DMS53 treated with DMSO at 0.1 percent for 48 hours (cell line): ENCODE measurements around the gene MSX1.
A peak's percentile ranks its signal among the peaks of the same experiment; 100 is the strongest.

Experiments used
- DNase-seq: peaks from one replicate; lab custom pipeline; 2025; ENCODE audit not compliant: unreplicated experiment; lab: John Stamatoyannopoulos, UW

The MSX1 gene

DNA sequence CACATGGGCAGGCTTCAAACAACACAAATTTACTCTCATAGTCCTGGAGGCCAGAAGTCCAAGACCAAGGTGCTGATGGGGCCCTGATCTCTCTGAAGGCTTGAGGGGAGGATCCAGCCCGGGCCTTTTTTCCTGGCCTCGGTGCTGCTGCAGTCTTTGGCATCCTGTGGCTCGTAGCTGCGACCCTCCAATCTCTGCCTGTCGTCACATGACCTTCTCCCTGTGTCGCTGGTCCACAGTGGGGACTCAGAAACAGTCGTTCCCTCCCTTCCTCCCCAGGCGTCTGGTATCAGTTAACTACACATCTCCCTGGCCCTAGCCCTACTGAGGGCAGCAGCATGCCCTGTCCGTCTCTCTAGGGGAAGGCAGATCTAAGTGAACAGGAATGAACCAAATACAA lies 19.1 kb upstream of the MSX1 start:
- DNase-seq: no peak

GRCh38 chr4:4841156-4841555 lies 18.3 kb upstream of the MSX1 start:
- DNase-seq: no peak

GRCh38 chr4:4842476-4843441 lies 16.7 kb upstream of the MSX1 start:
- DNase-seq: no peak

DNA sequence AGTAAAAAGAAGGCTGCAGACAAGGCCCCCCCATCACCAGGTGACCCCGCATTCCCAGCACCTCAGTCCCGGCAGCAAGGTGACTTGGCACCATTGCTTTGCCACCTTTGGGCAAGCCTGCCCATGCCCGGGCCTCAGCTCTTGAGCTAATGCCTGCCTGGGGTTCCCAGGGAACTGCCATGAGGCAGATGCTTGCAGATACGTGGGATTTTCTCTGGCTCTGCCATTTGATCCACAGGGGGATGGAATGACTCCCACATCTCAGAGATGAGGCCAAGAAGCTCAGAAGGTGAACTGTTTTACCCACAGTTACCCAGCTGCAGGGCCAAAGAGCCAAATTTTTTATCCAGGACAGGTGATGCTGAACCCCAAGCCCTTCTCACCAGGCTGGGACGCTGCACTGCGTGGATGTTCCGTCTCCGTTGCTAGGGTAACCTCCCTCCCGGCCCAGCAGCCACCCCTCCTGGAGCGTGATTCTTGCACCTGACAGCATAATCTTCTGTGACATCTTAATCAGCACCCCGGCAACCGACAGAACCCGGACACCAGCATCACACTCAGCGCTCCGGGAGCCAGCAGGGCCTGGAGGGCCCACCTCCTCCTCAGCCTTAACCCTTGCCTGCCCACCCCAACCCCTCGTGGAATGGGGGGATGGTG lies 15.7 kb upstream of the MSX1 start:
- DNase-seq: no peak

DNA sequence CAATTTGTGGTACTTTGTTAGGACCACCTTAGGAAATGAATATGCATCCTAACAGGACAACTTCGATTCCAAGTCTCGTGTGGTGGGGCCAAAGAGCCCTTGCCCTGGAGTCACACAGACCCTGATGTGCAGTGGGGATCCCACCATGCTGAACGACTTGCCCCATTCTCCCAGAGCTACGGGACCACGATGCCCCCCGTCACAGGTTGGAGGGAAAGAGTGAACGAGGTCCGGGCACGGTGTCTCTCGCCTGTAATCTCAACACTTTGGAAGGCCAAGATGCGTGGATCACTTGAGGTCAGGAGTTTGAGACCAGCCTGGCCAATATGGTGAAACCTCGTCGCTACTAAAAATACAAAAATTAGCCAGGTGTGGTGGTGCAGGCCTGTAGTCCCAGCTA lies 14.4 kb upstream of the MSX1 start:
- DNase-seq: no peak

DNA sequence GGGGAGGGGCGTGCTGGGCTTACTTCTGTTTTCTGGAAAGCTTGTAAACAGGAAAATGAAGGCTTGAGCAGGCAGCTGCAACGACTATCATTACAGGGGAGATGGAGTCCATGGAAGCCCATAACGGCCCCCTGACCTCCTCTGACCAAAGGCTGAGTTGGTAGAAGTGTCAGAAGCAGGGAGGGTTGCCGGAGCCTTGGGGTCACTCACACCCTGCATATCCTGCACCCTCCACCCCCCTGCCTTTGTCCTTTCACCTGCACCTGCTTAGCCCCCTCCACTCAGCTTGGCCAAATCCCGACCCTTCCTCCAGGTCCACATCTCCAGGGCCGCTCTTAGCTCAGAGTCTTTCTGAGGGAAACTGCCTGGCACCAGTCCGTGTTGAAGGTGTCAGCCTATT lies 12.5 kb upstream of the MSX1 start:
- no peak for DNase-seq

DNA sequence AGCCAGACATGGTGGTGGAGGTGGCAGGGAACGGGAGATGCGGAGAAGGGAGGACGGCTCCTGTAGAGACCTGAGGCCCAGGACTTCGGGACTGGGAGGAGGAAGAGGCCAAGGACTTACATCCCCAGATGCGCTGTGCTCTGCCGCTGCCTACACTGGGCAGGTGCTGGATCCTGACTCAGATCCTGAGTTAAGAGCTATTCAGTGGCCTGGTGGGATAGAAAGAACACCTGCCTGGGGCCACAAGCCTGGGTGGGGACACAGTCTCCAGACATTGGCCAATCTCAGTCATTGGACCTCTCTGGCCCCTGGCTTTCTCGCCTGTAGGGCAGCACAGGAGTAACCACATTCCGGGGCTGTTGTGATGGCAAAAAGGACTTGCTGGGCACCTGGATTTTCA lies 10.9 kb upstream of the MSX1 start:
- DNase-seq: no peak

GRCh38 chr4:4849106-4849505 lies 10.4 kb upstream of the MSX1 start:
- no peak for DNase-seq

- no peak for DNase-seq
Observed at GRCh38 chr4:4849524-4850193, 9.8 kb upstream of the MSX1 start.

- no peak for DNase-seq
Observed at GRCh38 chr4:4851081-4851480, 8.4 kb upstream of the MSX1 start.

GRCh38 chr4:4851906-4852305 lies 7.6 kb upstream of the MSX1 start:
- no peak for DNase-seq

DNA sequence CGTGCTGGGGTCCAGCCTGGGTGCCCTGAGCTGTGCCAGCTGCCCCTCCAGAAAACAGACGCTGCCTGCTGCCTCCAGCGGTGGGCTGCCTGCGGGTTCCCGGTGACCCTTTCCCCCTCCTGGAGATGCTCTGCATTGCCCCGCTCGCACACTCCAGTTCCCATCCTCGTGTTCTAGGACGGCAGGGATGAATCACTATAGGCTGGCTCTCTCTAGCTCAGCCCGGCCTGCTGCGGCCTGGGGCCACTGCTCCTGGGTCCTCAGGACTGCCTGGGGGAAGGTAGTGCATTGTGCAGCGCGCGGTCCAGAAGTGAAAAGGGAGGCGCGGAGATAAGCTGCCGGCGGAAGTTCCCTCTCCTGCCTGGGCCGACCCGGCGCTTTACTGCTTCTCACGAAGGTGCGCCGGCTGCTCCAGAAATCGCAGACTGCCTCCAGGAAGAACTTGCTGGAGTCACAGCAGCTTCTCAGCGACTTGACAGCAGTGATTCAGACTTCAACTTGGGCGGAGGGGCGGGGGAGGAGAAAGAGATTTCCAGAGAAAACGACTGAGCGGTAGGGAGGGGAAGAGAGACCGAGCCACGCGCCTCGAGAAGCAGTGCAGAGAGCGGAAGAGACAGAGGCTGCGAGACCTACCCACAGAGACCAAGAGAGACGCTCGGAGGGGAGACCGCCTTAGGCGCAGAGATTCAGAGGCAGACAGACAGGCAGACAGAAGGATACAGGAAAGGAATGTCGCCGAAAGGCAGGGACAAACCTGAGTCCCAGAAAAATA lies 6.7 kb upstream of the MSX1 start:
- DNase-seq: no peak

- no peak for DNase-seq
Observed at GRCh38 chr4:4853371-4853823, 6.1 kb upstream of the MSX1 start.

DNA sequence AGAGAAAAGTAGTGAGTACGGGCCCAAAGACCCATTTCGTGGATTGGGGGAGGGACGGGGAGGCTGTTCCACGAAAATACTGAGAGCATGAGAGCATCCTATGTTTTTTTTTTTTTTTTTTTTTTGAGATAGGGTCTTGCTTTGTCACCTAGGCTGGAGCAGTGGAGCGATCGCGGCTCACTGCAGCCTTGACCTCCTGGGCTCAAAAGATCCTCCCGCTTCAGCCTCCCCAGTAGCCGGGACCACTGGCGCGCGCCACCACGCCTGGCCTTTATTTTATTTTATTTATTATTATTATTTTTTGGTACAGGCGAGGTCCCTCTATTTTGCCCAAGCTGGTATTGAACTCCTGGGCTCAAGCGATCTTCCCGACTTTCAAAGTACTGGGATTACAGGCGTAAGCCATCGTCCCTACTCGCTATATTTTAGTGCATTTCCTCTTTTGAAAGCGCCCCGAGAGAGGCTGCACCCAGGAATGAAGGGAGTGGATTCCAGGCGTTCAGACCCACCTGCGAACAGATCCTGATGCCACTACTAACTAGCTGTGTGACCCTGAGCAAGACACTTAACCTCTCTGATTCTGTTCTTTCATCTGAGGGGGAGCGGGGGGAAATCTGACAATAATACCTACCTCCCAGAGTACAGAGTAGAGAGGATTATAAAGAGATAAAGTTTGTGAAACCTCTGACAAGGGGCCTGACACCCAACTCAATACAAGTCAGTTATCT lies 5.4 kb upstream of the MSX1 start:
- DNase-seq: no peak

DNA sequence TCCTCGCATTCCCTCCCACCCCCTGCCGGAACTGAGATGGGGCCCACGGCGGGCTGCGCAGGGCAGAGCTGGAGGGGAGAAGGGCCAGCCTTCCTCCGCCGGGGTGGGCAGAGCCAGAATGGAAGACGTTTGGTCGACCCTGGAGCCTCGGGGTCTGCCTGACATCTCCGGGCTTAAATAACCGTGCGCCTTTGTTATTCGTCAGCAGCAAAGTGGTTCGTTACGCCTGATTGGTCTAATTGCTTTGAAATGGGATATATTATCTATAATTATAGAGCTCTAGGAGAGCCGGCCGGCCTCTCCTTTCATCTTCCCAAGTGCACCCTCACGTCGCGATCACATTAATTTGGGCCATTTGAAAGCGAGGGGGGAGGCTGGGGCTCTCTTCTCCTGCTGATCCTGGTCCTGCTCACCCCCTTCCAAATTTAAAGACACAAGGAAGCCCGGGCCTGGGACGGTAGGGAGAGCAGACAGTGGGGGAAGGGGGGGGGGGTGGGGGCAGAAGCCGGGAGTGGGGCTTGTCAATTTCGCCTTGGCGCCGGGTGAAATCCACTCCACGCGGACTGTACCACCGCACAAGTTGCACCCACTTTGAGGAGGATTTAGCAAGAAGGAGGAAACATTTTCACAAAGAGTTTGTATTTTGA lies 4.7 kb upstream of the MSX1 start:
- no peak for DNase-seq

- DNase-seq: no peak
Observed at GRCh38 chr4:4855301-4856070, 4.0 kb upstream of the MSX1 start.

DNA sequence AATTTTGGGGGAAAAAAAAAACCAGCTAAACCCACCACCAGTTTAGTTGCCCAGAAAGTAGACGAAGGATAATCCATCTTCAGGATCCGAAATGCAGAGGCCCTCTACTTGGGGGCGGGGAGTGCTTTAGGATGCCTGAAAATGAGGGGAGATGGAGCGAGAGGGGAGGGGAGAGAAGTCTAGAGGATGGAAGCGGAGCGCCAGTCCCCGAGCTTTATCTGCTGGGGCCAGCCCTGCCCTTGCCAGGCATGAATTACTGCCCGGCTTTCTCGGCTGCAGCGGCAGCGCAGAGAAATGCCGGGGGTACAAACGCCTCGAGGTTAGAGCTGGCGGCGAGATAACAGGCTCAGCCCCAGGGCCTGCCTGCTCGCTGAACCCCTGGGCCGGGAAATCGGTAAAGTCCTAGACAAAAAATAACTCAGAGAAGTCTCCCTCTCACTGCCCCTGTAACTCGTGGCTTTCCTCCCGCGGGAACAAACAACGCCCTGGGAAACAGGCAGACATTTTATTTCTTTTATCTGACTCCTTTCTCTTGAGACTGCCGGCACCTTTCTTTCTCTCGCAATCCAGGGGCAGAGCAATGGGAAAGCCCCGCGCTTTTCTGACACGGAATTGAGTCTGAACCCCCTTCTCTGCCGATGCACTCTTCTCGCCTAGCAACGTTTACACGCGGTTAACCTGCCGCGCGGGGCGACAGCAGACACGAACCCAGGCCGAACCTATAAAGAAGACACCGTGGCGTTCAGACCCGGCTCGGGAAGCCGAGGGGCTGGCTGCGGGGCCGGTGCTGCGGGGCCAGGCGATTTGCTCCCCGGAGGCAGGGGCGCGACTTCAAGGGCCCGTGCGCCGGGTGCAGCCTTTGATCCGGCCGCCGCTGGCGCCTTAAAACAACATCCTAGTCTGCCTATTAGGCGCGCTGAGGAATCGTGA lies 3.1 kb upstream of the MSX1 start:
- peak; percentile 35 for DNase-seq
